ENCODE data around the gene CD86.

GRCh38 chr3:122078235-122078935 is 23.2 kb downstream of the CD86 start:
- TF ChIP-seq, protein P1, sequence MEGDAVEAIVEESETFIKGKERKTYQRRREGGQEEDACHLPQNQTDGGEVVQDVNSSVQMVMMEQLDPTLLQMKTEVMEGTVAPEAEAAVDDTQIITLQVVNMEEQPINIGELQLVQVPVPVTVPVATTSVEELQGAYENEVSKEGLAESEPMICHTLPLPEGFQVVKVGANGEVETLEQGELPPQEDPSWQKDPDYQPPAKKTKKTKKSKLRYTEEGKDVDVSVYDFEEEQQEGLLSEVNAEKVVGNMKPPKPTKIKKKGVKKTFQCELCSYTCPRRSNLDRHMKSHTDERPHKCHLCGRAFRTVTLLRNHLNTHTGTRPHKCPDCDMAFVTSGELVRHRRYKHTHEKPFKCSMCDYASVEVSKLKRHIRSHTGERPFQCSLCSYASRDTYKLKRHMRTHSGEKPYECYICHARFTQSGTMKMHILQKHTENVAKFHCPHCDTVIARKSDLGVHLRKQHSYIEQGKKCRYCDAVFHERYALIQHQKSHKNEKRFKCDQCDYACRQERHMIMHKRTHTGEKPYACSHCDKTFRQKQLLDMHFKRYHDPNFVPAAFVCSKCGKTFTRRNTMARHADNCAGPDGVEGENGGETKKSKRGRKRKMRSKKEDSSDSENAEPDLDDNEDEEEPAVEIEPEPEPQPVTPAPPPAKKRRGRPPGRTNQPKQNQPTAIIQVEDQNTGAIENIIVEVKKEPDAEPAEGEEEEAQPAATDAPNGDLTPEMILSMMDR (IDR thresholded peaks at IDR 0.05; ENCODE audit: insufficient read depth, low read depth, low read length), result no peak
- no peak for TF ChIP-seq EZH2 (IDR thresholded peaks at IDR 0.05; ENCODE audit: insufficient read depth, low read length)
